ENCODE results near the gene SGCD.

Gene SGCD

DNA sequence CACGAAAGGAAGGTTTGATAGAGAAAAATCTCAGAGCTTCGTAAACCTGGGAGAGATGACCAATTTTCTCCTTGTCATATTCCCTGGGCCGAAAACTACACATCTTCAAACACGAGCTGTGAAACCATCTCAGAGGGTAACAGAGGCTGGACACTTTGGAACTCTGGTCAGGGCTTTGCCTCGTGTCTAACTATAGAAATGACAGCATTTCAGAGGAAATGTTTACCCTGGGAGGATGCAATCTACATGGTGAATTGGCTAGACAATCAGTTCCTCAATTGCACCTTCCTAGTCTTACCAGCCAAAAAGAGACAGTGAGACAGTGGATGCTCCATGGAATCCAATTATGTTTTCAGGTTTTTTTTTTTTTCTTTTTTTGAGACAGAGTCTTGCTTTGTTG, 414.6 kb downstream of the SGCD start:
- Histone ChIP-seq H3K27me3 (replicated peaks; ENCODE audit: control insufficient read depth, insufficient read depth, low read length) (no peaks in the 10 kb centered on the region), H3K4me3 (replicated peaks; ENCODE audit: low read depth, low read length) (no peak overlapping the region), H3K36me3 (ENCODE audit: control insufficient read depth, insufficient read depth, low read length) (no peaks in the 10 kb centered on the region)
- no peak for DNase-seq (ENCODE audit: extremely low read depth, insufficient read length)
- TF ChIP-seq, protein P1, sequence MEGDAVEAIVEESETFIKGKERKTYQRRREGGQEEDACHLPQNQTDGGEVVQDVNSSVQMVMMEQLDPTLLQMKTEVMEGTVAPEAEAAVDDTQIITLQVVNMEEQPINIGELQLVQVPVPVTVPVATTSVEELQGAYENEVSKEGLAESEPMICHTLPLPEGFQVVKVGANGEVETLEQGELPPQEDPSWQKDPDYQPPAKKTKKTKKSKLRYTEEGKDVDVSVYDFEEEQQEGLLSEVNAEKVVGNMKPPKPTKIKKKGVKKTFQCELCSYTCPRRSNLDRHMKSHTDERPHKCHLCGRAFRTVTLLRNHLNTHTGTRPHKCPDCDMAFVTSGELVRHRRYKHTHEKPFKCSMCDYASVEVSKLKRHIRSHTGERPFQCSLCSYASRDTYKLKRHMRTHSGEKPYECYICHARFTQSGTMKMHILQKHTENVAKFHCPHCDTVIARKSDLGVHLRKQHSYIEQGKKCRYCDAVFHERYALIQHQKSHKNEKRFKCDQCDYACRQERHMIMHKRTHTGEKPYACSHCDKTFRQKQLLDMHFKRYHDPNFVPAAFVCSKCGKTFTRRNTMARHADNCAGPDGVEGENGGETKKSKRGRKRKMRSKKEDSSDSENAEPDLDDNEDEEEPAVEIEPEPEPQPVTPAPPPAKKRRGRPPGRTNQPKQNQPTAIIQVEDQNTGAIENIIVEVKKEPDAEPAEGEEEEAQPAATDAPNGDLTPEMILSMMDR (IDR thresholded peaks at IDR 0.05; ENCODE audit: insufficient read depth, low read length, poor library complexity, severe bottlenecking), result no peak

DNA sequence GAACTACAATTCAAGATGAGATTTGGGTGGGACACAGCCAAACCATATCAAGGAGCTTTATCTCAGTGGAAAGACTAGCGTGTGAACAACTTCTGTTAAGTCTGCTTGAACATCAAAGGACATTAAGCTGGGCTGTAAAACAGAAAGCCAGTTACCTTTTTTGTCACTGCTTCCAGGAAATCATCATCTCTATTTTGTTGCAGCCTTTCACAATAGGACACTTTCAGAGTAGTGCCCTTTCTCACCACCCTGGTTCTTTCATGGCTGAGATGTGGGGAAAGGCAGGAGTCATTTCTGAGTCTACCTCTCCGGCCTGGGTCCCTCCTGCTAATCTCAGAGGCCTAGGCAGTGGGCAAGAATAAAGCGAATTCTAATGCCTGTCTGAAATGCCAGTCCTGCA, 426.9 kb downstream of the SGCD start:
- Histone ChIP-seq H3K27me3 (replicated peaks; ENCODE audit: control insufficient read depth, insufficient read depth, low read length) (no peaks in the 10 kb centered on the region; the same call in 1 of the 2 replicates), H3K4me3 (replicated peaks; ENCODE audit: low read depth, low read length) (no peak overlapping the region), H3K36me3 (ENCODE audit: control insufficient read depth, insufficient read depth, low read length) (no peaks in the 10 kb centered on the region)
- no peak for DNase-seq (ENCODE audit: extremely low read depth, insufficient read length)
- TF ChIP-seq, protein P1 (IDR thresholded peaks at IDR 0.05; ENCODE audit: insufficient read depth, low read length, poor library complexity, severe bottlenecking), result no peak

DNA sequence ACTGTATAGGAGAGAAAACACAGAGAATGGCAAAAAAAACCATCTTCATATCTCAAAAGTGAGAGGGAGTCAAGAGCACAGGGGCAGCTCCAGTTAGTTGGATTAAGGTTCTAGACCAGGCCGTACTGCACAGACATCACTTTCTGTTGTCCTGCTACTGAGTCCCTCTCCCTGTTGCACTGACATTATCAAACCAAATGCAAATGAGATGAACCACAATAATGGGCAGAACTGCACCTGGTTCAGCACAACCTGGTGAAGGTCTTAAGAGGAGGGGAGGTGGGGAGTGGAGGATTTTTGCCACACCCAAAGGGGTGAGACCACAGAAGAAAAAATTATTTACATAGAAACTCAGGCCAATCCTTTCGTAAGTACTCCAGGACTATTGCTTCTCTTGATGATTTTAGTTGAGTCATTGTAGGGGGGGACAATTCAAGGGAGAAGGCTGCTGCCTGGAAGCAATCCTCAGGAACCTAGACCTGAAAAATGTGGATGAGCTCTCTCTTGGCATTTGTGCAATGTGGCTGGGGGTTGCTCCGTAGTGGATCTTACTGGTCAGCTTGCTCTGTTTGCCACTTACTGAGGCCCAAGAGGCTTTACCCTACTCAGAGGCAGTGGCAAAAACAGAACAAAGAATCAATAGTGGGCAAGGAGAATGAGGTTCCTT, 428.6 kb downstream of the SGCD start:
- DNase-seq (ENCODE audit: extremely low read depth, insufficient read length), result no peak
- no peaks in the 10 kb centered on the region; the same call in 1 of the 2 replicates for H3K27me3 ChIP-seq (replicated peaks; ENCODE audit: control insufficient read depth, insufficient read depth, low read length)
- no peaks in the 10 kb centered on the region for H3K36me3 ChIP-seq (ENCODE audit: control insufficient read depth, insufficient read depth, low read length)
- no peak overlapping the region for H3K4me3 ChIP-seq (replicated peaks; ENCODE audit: low read depth, low read length)
- TF ChIP-seq, protein P1 (IDR thresholded peaks at IDR 0.05; ENCODE audit: insufficient read depth, low read length, poor library complexity, severe bottlenecking), result no peak

DNA sequence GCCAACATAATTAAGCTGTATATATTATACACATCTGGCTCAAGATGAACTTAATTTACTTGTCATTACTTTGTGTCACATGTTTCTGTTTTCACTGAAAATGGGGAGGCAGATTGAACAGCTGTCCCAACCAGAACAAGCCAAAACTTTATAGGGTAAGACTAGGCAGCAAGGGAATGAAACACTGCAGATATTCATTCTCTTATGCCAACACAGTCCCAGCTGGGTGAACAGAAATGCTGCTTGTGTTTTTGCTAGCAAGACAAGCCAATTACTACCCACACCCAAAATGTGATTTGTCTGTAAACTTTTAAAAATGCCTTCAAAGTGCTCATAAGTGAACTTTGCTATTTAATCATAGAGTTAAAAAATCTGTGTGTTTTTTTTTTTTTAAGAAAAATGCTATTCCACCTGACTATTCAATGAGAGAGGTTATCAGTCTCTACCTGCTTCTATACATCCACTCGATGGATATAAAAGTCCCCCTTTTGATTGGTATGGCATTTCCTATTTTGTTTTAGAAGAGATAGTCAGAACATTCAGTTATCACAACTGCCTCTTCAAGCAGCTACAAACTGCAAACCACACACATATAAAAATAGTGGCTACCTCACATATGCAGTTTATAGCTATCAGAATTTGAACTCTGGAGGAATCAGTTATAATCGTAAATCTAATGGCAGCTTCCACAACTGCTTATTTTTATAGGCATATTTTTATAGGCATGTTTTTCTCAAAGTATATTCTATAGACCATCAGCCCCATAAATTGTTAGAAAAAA, 431.2 kb downstream of the SGCD start:
- TF ChIP-seq, protein P1 (IDR thresholded peaks at IDR 0.05; ENCODE audit: insufficient read depth, low read length, poor library complexity, severe bottlenecking), result no peak
- H3K27me3 ChIP-seq (replicated peaks; ENCODE audit: control insufficient read depth, insufficient read depth, low read length), result no peaks in the 10 kb centered on the region; the same call in 1 of the 2 replicates
- DNase-seq (ENCODE audit: extremely low read depth, insufficient read length), result no peak

DNA sequence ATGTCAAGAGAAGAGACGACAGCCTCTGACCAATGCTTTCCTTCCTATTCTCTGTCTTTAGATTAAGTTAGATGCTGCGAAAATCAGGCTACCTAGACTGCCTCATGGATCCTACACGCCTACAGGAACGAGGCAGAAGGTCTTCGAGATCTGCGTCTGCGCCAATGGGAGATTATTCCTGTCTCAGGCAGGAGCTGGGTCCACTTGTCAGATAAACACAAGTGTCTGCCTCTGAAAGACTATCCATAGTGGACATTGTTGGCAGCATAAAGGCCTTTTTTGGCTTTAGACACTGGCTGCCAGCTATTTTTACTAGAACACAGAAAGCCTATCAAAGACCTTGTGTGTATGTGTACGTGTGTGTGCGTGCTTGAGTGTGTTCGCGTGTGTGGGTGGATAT, 432.2 kb downstream of the SGCD start:
- Histone ChIP-seq H3K27me3 (replicated peaks; ENCODE audit: control insufficient read depth, insufficient read depth, low read length) (no peaks in the 10 kb centered on the region; the same call in 1 of the 2 replicates), H3K4me3 (replicated peaks; ENCODE audit: low read depth, low read length) (no peak overlapping the region), H3K36me3 (ENCODE audit: control insufficient read depth, insufficient read depth, low read length) (no peaks in the 10 kb centered on the region)
- TF ChIP-seq, protein P1 (IDR thresholded peaks at IDR 0.05; ENCODE audit: insufficient read depth, low read length, poor library complexity, severe bottlenecking), result no peak
- DNase-seq (ENCODE audit: extremely low read depth, insufficient read length), result no peak

More for the DNA sequence above, 431.2 kb downstream of the SGCD start:
- no peaks in the 10 kb centered on the region for H3K36me3 ChIP-seq (ENCODE audit: control insufficient read depth, insufficient read depth, low read length)
- no peak overlapping the region for H3K4me3 ChIP-seq (replicated peaks; ENCODE audit: low read depth, low read length)
